Karpas-422 (cell line): Measurements from ENCODE around the gene L3MBTL1. TPM values are rescaled to one million over a fixed set of nuclear protein-coding genes. Genes with fewer than 3 reads are reported as not detected.
"Not testable (repeated sequence)": the region's sequence is repeated elsewhere in the genome, so short reads cannot be mapped to it uniquely, and the experiment has no call there.

Experiments
- DNase-seq: peaks from one replicate; pipeline ENCODE4 v3.0.0-alpha.2; 2015
- H2AFZ ChIP-seq: fragments of 200-600 bp; sonication (generic); 2 replicates; pipeline ENCODE4 v1.6.1; 2014; ENCODE audit warnings: antibody characterized with exemption, low read length, mixed read lengths
- H3K27ac ChIP-seq: fragments of 200-600 bp; sonication (generic); 2 replicates; pipeline ENCODE4 v1.5.1; 2014; ENCODE audit warnings: mild to moderate bottlenecking, low read length, moderate library complexity
- H3K27me3 ChIP-seq: fragments of 200-600 bp; sonication (generic); 2 replicates; pipeline ENCODE4 v1.6.1; 2014; ENCODE audit warnings: low read length, mixed read lengths
- H3K36me3 ChIP-seq: fragments of 200-600 bp; sonication (generic); 2 replicates; pipeline ENCODE4 v1.6.1; 2014; ENCODE audit warnings: low read length, mixed read lengths; ENCODE audit not compliant: insufficient read depth
- H3K4me1 ChIP-seq: fragments of 200-600 bp; sonication (generic); 2 replicates; pipeline ENCODE4 v1.6.1; 2014; ENCODE audit warnings: mild to moderate bottlenecking, low read length, mixed read lengths
- H3K4me2 ChIP-seq: fragments of 200-600 bp; sonication (generic); 2 replicates; pipeline ENCODE4 v1.6.1; 2014; ENCODE audit warnings: low read length, low read depth, mild to moderate bottlenecking; ENCODE audit not compliant: poor library complexity, severe bottlenecking
- H3K4me3 ChIP-seq: fragments of 200-600 bp; sonication (generic); 2 replicates; pipeline ENCODE4 v1.5.1; 2014; ENCODE audit warnings: mild to moderate bottlenecking, antibody characterized with exemption, low read length, mixed read lengths
- H3K79me2 ChIP-seq: fragments of 200-600 bp; sonication (generic); 2 replicates; pipeline ENCODE4 v1.6.1; 2014; ENCODE audit warnings: mild to moderate bottlenecking, low read length, mixed read lengths
- H3K9ac ChIP-seq: fragments of 200-600 bp; sonication (generic); 2 replicates; pipeline ENCODE4 v1.6.0; 2014; ENCODE audit warnings: low read length
- H3K9me2 ChIP-seq: fragments of 200-600 bp; sonication (generic), shearing (Covaris generic); replicated peaks from 2 replicates; pipeline ENCODE4 v1.6.0; 2014; ENCODE audit warnings: mild to moderate bottlenecking, low read length, moderate library complexity; ENCODE audit not compliant: insufficient read depth
- H3K9me3 ChIP-seq: fragments of 300-700, 200-600 bp; sonication (generic); 2 replicates; pipeline ENCODE4 v1.6.1; 2014; ENCODE audit warnings: low read length, mixed read lengths
- H4K20me1 ChIP-seq: fragments of 200-600 bp; sonication (generic); 2 replicates; pipeline ENCODE4 v1.6.1; 2014; ENCODE audit warnings: mild to moderate bottlenecking, antibody characterized with exemption, low read length, low read depth; ENCODE audit not compliant: insufficient read depth
- total RNA-seq: library from RNA; depleted of rRNA; stranded (reverse); fragments of >200 nt; shearing (Covaris generic); gene quantifications from 2 replicates; pipeline ENCODE4 v1.2.3, GENCODE V29; 2014; ENCODE audit warnings: low replicate concordance

L3MBTL1 gene
- total RNA-seq, 1 experiment from 2014 or later, result 15.5 TPM

DNA sequence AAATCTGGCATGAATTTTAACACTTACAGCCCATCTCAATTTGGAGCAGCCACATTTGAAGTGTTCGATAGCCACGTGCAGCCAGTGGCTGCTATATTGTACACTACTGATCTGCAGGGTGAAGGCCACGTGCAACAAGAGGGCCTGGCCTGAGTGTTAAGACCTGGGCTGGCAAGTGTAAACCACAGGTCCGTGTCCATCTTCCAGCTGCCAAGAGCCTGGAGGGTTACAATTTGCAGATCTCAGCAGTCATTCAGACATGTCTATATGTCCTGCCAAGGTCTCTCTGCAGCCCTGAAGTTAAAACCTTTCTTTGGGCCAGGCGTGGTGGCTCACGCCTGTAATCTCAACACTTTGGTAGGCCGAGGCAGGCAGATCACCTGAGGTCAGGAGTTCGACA is 65.4 kb downstream of the L3MBTL1 start:
- DNase-seq, result no peak
- H3K4me2 ChIP-seq, result no peak overlapping the region
- no peak overlapping the region for H2AFZ ChIP-seq
- no peaks in the 10 kb centered on the region for H3K36me3 ChIP-seq
- H3K4me3 ChIP-seq, result no peak overlapping the region
- no peaks in the 10 kb centered on the region for H3K79me2 ChIP-seq
- no peaks in the 10 kb centered on the region for H3K4me1 ChIP-seq
- no peaks in the 10 kb centered on the region for H3K9me2 ChIP-seq
- H3K9ac ChIP-seq, result no peak overlapping the region
- no peaks in the 10 kb centered on the region for H4K20me1 ChIP-seq
- no peaks in the 10 kb centered on the region for H3K9me3 ChIP-seq
- H3K27ac ChIP-seq, result no peak overlapping the region
- no peaks in the 10 kb centered on the region for H3K27me3 ChIP-seq

DNA sequence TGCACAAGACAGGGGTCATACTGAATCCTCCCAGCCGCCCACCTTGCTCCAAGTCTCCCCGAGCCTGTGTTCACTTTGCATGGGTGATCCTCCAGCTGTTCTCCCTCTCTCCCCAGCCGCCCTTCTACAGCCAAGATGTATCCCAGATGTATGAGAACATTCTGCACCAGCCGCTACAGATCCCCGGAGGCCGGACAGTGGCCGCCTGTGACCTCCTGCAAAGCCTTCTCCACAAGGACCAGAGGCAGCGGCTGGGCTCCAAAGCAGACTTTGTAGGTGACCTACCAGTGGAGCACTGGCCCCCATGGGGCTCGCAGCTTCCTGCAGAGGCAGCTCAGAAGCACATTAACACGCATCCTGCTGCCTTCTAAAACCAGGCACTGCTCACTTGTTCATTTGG is 68.6 kb downstream of the L3MBTL1 start:
- Histone ChIP-seq H3K9me2 (no peaks in the 10 kb centered on the region), H3K27me3 (no peaks in the 10 kb centered on the region), H3K4me3 (no peak overlapping the region), H3K4me1 (no peaks in the 10 kb centered on the region), H3K9me3 (no peaks in the 10 kb centered on the region), H4K20me1 (no peaks in the 10 kb centered on the region), H3K4me2 (no peak overlapping the region), H3K9ac (no peak overlapping the region), H3K36me3 (no peaks in the 10 kb centered on the region), H3K79me2 (no peaks in the 10 kb centered on the region), H3K27ac (no peak overlapping the region), H2AFZ (no peak overlapping the region)
- no peak for DNase-seq

DNA sequence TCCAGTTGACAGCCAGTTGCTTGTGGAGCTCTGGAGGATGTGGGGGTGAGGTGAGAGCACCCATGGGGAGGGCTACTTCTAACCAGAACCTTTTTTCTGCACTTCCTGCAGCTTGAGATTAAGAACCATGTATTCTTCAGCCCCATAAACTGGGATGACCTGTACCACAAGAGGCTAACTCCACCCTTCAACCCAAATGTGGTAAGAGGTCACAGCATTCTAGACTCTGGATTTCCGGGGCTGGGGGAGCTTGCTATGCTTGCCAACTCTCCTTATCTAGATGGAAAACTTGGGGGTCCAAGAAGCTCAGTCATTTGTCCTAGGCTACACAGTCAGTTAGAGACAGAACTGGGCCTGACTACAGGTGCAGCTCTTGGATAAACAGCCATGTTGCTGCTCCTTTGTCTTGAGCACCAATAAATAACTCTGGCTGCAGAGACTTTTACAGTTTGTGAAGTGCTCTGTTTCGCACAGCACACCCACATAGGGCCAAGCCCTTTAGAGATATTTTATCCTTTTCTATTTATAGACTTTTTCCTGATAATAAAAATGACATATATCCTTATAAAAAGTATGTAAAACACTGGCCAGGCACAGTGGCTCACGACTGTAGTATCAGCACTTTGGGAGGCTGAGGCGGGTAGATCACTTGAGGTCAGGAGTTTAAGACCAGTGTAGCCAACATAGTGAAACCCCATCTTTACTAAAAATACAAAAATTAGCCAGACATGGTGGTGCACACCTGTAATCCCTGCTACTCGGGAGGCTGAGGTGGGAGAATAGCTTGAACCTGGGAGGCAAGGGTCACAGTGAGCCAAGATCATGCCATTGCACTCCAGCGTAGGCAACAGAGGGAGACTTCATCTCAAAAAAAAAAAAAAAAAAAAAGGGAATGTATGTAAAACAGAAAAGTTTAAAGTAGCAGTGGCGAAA is 72.6 kb downstream of the L3MBTL1 start:
- H3K4me2 ChIP-seq, result no peak overlapping the region
- no peak for DNase-seq
- H3K4me1 ChIP-seq, result no peaks in the 10 kb centered on the region
- H3K79me2 ChIP-seq, result no peaks in the 10 kb centered on the region
- H3K9me2 ChIP-seq, result no peaks in the 10 kb centered on the region
- no peaks in the 10 kb centered on the region for H3K27me3 ChIP-seq
- no peak overlapping the region for H3K27ac ChIP-seq
- no peak overlapping the region for H3K9ac ChIP-seq
- no peaks in the 10 kb centered on the region for H4K20me1 ChIP-seq
- no peak overlapping the region for H3K4me3 ChIP-seq
- H3K36me3 ChIP-seq, result no peaks in the 10 kb centered on the region
- no peak overlapping the region for H2AFZ ChIP-seq
- no peaks in the 10 kb centered on the region for H3K9me3 ChIP-seq

DNA sequence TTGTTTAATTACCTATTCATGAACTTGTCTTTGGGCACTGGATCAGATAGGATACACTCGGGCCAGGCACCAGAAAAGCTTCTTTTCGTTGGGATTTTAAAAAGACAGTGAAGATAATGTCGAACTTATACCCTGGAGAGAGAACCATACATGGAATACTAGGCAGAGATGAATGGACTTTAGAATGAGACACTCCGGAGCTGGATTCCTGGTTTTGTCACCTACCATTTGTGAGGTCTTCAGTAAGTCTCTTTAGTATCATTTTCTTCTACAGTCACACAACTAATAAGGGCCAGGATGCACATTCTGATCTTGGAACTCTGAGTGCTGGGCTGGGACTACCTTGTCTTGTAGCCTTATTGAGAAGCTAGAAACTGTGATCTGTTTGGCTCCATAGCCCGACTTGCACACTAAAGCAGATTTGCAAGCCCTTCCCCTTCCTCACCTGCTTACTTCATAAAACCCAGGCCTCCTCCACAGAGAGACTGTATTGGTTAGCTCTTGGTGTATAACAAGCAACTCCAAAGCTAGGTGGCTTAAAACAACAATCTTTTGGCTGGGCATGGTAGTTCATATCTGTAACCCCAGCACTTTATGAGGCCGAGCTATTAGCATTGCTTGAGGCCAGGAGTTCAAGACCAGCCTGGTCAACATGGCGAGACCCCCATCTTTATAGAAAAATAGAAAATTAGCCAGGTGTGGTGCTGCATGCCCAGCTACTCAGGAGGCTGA is 75.8 kb downstream of the L3MBTL1 start:
- H3K4me3 ChIP-seq, result no peak overlapping the region
- DNase-seq, result no peak
- H3K27me3 ChIP-seq, result no peaks in the 10 kb centered on the region
- no peaks in the 10 kb centered on the region for H4K20me1 ChIP-seq
- no peaks in the 10 kb centered on the region for H3K36me3 ChIP-seq
- no peak overlapping the region for H3K4me2 ChIP-seq
- H2AFZ ChIP-seq, result no peak overlapping the region
- no peak overlapping the region for H3K9ac ChIP-seq
- H3K79me2 ChIP-seq, result no peaks in the 10 kb centered on the region
- H3K4me1 ChIP-seq, result no peaks in the 10 kb centered on the region
- H3K27ac ChIP-seq, result no peak overlapping the region
- H3K9me3 ChIP-seq, result no peaks in the 10 kb centered on the region
- no peaks in the 10 kb centered on the region for H3K9me2 ChIP-seq

DNA sequence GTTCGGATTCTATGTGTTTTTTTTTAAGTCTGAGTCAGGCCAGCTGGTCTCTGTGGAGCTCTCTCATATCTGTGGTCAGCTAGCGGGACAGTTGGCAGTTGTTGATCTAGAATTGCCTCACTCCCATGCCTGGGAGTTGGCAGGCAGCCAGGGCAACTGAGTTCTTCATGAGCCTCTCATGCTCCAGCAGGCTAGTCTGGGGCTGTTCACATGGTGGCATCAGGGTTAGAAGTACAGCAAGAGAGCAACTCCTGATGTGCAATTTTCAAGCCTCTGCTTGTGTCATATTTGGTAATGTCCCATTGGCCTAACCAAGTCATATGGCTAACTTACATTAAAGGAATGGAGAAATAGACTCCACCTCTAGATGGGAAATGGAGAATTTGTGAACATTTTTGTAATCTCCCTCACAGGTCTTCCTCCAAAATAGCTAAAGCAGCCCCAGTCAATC is 76.5 kb downstream of the L3MBTL1 start:
- H3K79me2 ChIP-seq, result no peaks in the 10 kb centered on the region
- H3K9me2 ChIP-seq, result no peaks in the 10 kb centered on the region
- no peak overlapping the region for H3K27ac ChIP-seq
- H4K20me1 ChIP-seq, result no peaks in the 10 kb centered on the region
- no peaks in the 10 kb centered on the region for H3K4me1 ChIP-seq
- no peak overlapping the region for H2AFZ ChIP-seq
- no peak for DNase-seq
- no peak overlapping the region for H3K4me3 ChIP-seq
- H3K27me3 ChIP-seq, result no peaks in the 10 kb centered on the region
- no peaks in the 10 kb centered on the region for H3K9me3 ChIP-seq
- no peak overlapping the region for H3K4me2 ChIP-seq
- no peaks in the 10 kb centered on the region for H3K36me3 ChIP-seq
- H3K9ac ChIP-seq, result no peak overlapping the region

DNA sequence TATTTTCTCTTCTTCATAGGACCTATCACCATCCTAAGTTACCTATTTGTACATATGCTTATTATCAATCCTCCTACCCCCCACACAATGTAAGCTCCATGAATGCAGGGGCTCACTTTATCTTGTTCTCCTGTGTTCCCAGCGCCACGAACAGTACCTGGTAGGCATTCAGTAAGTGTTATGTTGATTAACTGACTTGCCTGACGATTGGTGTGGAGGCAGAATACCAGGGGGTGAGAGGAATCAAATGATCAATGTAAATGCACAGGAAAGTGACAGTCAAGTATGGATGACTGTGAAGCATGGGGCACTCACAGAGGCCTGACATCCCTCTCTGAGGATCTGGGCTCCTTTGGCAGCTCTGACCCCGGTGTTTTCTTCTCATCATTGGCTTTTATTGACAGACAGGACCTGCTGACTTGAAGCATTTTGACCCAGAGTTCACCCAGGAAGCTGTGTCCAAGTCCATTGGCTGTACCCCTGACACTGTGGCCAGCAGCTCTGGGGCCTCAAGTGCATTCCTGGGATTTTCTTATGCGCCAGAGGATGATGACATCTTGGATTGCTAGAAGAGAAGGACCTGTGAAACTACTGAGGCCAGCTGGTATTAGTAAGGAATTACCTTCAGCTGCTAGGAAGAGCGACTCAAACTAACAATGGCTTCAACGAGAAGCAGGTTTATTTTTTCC is 77.1 kb downstream of the L3MBTL1 start:
- DNase-seq, result no peak
- no peak overlapping the region for H3K27ac ChIP-seq
- no peaks in the 10 kb centered on the region for H3K4me1 ChIP-seq
- no peak overlapping the region for H3K9ac ChIP-seq
- H3K9me2 ChIP-seq, result no peaks in the 10 kb centered on the region
- H3K27me3 ChIP-seq, result no peaks in the 10 kb centered on the region
- H4K20me1 ChIP-seq, result no peaks in the 10 kb centered on the region
- H3K4me3 ChIP-seq, result no peak overlapping the region
- H3K79me2 ChIP-seq, result no peaks in the 10 kb centered on the region
- no peak overlapping the region for H2AFZ ChIP-seq
- H3K4me2 ChIP-seq, result no peak overlapping the region
- no peaks in the 10 kb centered on the region for H3K36me3 ChIP-seq
- H3K9me3 ChIP-seq, result no peaks in the 10 kb centered on the region

DNA sequence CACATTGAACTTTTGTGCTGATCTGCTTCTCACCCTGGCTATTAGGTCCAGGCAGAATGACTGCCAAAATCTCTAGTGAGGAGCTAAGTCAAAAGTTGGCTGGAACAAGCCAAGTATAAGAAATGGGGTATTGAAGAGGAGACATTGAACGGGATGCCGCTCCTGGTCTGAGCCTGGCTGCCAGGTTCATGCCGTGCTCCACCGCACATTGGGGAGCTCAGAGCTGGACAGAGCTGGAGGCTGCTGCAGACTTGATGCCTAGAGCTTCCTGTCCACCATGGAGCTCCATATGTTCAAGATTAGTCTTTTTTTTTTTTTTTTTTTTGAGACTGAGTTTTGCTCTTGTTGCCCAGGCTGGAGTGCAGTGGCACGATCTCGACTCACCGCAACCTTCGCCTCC is 79.1 kb downstream of the L3MBTL1 start:
- no peaks in the 10 kb centered on the region for H3K27me3 ChIP-seq
- H3K4me3 ChIP-seq, result no peak overlapping the region
- no peak for DNase-seq
- peaks cover 7% of the 10 kb centered on the region for H3K79me2 ChIP-seq
- no peak overlapping the region for H2AFZ ChIP-seq
- H3K4me2 ChIP-seq, result no peak overlapping the region
- peaks cover 10% of the 10 kb centered on the region for H3K4me1 ChIP-seq
- H3K9me3 ChIP-seq, result no peaks in the 10 kb centered on the region
- no peaks in the 10 kb centered on the region for H3K9me2 ChIP-seq
- H3K9ac ChIP-seq, result no peak overlapping the region
- no peak overlapping the region for H3K27ac ChIP-seq
- no peaks in the 10 kb centered on the region for H4K20me1 ChIP-seq
- H3K36me3 ChIP-seq, result no peaks in the 10 kb centered on the region

DNA sequence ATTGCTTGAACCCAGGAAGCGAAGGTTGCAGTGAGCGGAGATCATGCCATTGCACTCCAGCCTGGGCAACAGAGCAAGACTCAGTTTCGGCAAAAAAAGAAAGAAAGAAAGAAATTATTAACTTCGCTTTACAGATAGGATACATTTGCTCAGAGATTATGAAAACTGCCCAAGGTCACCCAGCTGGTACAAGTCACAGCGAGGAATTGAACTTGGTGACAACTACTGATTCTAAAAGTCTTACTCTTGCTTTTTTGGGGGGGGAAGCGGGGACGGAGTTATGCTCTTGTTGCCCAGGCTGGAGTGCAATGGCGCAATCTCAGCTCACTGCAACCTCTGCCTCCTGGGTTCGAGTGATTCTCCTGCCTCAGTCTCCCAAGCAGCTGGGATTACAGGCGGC is 81.0 kb downstream of the L3MBTL1 start:
- H3K4me2 ChIP-seq, H3K9ac ChIP-seq, DNase-seq, H4K20me1 ChIP-seq, H3K9me2 ChIP-seq, H3K27ac ChIP-seq, H3K36me3 ChIP-seq, H3K4me3 ChIP-seq, H3K27me3 ChIP-seq, H3K9me3 ChIP-seq, H2AFZ ChIP-seq: not testable (repeated sequence)
- H3K79me2 ChIP-seq, result peaks cover 24% of the 10 kb centered on the region
- H3K4me1 ChIP-seq, result peaks cover 21% of the 10 kb centered on the region
